Osteoblast (primary cell): ENCODE results near the gene RPL18A. TPM values are rescaled to one million over a fixed set of nuclear protein-coding genes. Genes with fewer than 3 reads are reported as not detected.

Experiments used
- DNase-seq: peaks from one replicate; pipeline ENCODE4 v3.0.0; 2011; ENCODE audit warnings: low spot score, mixed read lengths; ENCODE audit not compliant: insufficient read length; ENCODE audit errors: missing footprints
- H2AFZ ChIP-seq: 2 replicates; pipeline ENCODE4 v1.6.0; 2011; ENCODE audit warnings: mild to moderate bottlenecking, low read length
- H3K27ac ChIP-seq: 2 replicates; pipeline ENCODE4 v1.5.1; 2011; ENCODE audit warnings: mild to moderate bottlenecking, low read depth, low read length, moderate library complexity
- H3K27me3 ChIP-seq: 2 replicates; pipeline ENCODE4 v1.6.0; 2012; ENCODE audit warnings: mild to moderate bottlenecking, control low read depth, inconsistent platforms, low read length, moderate library complexity; ENCODE audit not compliant: insufficient read depth
- H3K36me3 ChIP-seq: 2 replicates; pipeline ENCODE4 v1.5.1; 2011; ENCODE audit warnings: mild to moderate bottlenecking, low read length, control low read depth, moderate library complexity; ENCODE audit not compliant: insufficient read depth
- H3K4me1 ChIP-seq: 2 replicates; pipeline ENCODE4 v1.5.1; 2011; ENCODE audit warnings: mild to moderate bottlenecking, low read length, control low read depth, moderate library complexity; ENCODE audit not compliant: insufficient read depth
- H3K4me2 ChIP-seq: 2 replicates; pipeline ENCODE4 v1.6.0; 2011; ENCODE audit warnings: mild to moderate bottlenecking, low read length; ENCODE audit not compliant: insufficient read depth
- H3K4me3 ChIP-seq: fragments of 200-600 bp; sonication (generic); 3 replicates; pipeline ENCODE4 v1.5.1; 2012; ENCODE audit warnings: mild to moderate bottlenecking, low read length, inconsistent platforms; ENCODE audit not compliant: insufficient read depth
- H3K79me2 ChIP-seq: 2 replicates; pipeline ENCODE4 v1.6.0; 2012; ENCODE audit warnings: mild to moderate bottlenecking, low read length, control low read depth, inconsistent platforms; ENCODE audit not compliant: insufficient read depth
- H3K9me3 ChIP-seq: 2 replicates; pipeline ENCODE4 v1.5.1; 2011; ENCODE audit warnings: low read depth, low read length, control low read depth
- H4K20me1 ChIP-seq: 2 replicates; pipeline ENCODE4 v1.6.0; 2012; ENCODE audit warnings: mild to moderate bottlenecking, low read length, control low read depth; ENCODE audit not compliant: insufficient read depth
- total RNA-seq: library from RNA; depleted of rRNA; stranded (reverse); fragments of >200 nt; gene quantifications from 2 replicates; pipeline ENCODE4 v1.2.3, GENCODE V29; 2012
- TF ChIP-seq, protein P1 (sequence below): IDR thresholded peaks from 2 replicates; pipeline ENCODE4 v1.5.1; 2011; ENCODE audit warnings: mild to moderate bottlenecking, low read depth, low read length, moderate library complexity; ENCODE audit errors: extremely low read depth

The RPL18A gene
- total RNA-seq, 1 donor: 869 TPM

DNA sequence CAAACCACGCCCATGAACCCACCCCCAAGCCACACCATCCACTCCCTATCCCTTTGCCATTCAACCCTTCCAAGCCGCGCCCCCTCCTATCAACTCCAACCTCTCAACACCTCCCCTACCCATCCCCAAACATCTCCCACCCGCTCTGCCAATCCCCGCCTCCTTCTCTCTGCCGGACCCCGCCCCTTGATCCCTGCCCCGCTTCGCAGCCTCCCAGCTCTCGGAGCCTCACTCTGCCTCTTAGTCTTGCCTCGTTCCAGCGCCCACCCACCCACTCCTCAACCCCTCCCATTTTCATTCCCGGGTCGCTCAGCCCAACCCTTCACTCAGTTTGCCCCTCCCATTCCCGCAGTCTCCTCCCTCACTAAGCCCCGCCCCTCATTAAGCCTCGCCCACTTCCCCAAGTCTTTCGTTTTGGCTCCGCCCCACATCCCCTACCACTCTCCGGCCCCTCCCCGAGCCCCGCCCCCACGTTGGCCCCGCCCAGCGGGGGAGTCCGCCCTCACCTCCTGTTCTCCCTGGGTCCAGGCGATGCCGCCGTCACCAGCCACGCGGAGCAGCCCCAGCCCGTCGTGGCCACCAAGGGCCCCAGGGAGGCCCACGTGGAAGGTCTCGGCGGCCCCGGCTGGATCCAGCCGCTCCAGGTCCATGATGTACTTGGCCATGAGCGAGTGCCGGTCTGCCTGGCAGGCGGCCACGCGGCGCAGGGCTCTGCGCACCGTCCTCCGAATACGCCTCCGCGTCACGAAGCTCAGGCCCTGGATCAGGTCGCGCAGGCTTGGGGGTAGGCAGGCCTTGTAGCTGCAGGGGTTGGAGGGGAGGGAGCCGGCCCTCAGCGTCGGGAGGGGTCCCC is 17.7 kb upstream of the RPL18A start:
- Histone ChIP-seq H3K4me1 (no peaks in the 10 kb centered on the region), H3K79me2 (no peaks in the 10 kb centered on the region), H3K9me3 (no peaks in the 10 kb centered on the region), H4K20me1 (no peaks in the 10 kb centered on the region), H3K36me3 (no peaks in the 10 kb centered on the region), H3K27me3 (no peaks in the 10 kb centered on the region), H3K4me3 (no peak overlapping the region), H3K27ac (no peak overlapping the region), H3K4me2 (no peak overlapping the region), H2AFZ (no peak overlapping the region)
- DNase-seq: peak; percentile 88
- TF ChIP-seq, protein P1, sequence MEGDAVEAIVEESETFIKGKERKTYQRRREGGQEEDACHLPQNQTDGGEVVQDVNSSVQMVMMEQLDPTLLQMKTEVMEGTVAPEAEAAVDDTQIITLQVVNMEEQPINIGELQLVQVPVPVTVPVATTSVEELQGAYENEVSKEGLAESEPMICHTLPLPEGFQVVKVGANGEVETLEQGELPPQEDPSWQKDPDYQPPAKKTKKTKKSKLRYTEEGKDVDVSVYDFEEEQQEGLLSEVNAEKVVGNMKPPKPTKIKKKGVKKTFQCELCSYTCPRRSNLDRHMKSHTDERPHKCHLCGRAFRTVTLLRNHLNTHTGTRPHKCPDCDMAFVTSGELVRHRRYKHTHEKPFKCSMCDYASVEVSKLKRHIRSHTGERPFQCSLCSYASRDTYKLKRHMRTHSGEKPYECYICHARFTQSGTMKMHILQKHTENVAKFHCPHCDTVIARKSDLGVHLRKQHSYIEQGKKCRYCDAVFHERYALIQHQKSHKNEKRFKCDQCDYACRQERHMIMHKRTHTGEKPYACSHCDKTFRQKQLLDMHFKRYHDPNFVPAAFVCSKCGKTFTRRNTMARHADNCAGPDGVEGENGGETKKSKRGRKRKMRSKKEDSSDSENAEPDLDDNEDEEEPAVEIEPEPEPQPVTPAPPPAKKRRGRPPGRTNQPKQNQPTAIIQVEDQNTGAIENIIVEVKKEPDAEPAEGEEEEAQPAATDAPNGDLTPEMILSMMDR: no peak

DNA sequence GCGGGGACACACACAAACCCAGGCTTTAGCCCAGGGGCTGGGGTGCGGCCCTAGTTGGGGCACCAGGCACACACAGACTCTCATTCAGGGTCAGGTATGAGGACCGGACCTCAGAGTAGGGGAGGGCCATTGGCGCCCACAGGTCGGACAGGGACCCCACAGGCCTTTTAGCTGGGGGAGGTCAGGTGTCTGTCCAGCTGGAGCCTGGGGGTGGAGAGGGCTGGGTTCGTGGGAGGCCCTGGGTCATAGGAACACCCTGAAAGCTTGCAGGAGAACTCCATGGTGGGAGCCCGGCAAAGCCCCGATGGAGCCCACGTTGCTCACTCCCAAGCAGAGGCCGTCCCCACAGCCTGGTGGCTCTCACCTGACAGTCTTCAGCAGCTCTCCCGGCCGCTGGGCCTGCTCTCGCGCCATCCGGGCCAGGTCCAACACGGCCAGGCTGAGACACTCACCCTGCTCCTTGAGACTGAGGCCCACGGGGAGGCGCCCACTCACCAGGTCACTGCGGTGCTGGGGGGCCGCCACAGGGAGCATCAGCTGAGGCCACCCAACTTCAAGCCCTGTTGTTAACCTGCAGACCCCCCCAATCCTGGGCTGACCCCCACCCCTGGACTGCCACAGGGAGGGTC is 16.9 kb upstream of the RPL18A start:
- DNase-seq: peak; percentile 72
- Histone ChIP-seq H3K4me2 (no peak overlapping the region), H3K27ac (no peak overlapping the region), H3K9me3 (no peaks in the 10 kb centered on the region), H4K20me1 (no peaks in the 10 kb centered on the region), H3K4me3 (no peak overlapping the region), H3K4me1 (peaks cover under 1% of the 10 kb centered on the region), H3K27me3 (no peaks in the 10 kb centered on the region), H3K79me2 (no peaks in the 10 kb centered on the region), H3K36me3 (no peaks in the 10 kb centered on the region), H2AFZ (no peak overlapping the region)
- TF ChIP-seq, protein P1: no peak

DNA sequence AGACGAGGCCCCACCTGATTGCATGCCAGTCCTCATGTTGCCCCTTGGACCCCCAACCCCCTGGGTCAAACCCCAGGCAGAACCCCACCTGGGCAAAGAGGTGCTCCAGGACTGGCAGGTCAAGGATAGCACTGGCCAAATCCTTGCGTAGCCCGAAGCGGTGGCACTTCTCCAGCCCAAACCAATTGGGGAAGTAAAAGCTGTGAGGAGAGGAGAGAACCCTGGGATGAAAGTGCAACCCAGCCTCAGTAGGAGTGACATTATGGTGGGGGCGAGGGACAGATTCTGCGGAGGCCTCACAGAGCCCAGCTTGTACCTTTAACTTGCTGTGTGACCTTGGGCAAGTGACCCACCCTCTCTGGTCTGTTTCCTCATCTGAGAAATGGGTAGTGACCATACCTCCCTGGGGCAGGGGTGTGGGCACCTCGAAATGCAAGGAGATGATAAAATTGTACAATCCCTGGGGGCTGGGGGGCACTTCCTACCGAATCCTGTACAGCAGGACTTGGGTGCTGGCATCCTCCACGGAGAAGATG is 16.4 kb upstream of the RPL18A start:
- H3K36me3 ChIP-seq: no peaks in the 10 kb centered on the region
- H3K27me3 ChIP-seq: no peaks in the 10 kb centered on the region
- TF ChIP-seq, protein P1: no peak

More for the DNA sequence above, 16.4 kb upstream of the RPL18A start:
- Histone ChIP-seq H3K4me3 (no peak overlapping the region), H4K20me1 (no peaks in the 10 kb centered on the region), H3K4me1 (peaks cover 3% of the 10 kb centered on the region), H2AFZ (no peak overlapping the region), H3K79me2 (no peaks in the 10 kb centered on the region), H3K27ac (no peak overlapping the region), H3K4me2 (no peak overlapping the region), H3K9me3 (no peaks in the 10 kb centered on the region)
- peak; percentile 77 for DNase-seq
